ENCODE data around the gene LARP6. TPM values are rescaled to one million over a fixed set of nuclear protein-coding genes. Genes with fewer than 3 reads are reported as not detected.

The LARP6 gene
- total RNA-seq, 1 experiment from 2014 or later, result 31.2 TPM

GRCh38 chr15:70870051-70870450 is 16.1 kb upstream of the LARP6 start:
- TF ChIP-seq EZH2 (IDR thresholded peaks at IDR 0.05; ENCODE audit: low read depth), result no peak
- TF ChIP-seq, protein P1, sequence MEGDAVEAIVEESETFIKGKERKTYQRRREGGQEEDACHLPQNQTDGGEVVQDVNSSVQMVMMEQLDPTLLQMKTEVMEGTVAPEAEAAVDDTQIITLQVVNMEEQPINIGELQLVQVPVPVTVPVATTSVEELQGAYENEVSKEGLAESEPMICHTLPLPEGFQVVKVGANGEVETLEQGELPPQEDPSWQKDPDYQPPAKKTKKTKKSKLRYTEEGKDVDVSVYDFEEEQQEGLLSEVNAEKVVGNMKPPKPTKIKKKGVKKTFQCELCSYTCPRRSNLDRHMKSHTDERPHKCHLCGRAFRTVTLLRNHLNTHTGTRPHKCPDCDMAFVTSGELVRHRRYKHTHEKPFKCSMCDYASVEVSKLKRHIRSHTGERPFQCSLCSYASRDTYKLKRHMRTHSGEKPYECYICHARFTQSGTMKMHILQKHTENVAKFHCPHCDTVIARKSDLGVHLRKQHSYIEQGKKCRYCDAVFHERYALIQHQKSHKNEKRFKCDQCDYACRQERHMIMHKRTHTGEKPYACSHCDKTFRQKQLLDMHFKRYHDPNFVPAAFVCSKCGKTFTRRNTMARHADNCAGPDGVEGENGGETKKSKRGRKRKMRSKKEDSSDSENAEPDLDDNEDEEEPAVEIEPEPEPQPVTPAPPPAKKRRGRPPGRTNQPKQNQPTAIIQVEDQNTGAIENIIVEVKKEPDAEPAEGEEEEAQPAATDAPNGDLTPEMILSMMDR (conservative IDR thresholded peaks at IDR 0.05), result no peak
- intact Hi-C loops (cut with micrococcal nuclease; ENCODE audit: unreplicated experiment), result loop anchor here (10.0 kb wide), 1 partner anchor 45 kb away; no protein-coding TSS in a partner anchor
- no TSS peak for BruUV-seq (replicated peaks)
- Histone ChIP-seq H3K9me2 (ENCODE audit: insufficient read depth) (no peaks in the 10 kb centered on the region), H3K36me3 (ENCODE audit: low read depth) (no peaks in the 10 kb centered on the region), H3K4me2 (no peak overlapping the region), H4K20me1 (ENCODE audit: insufficient read depth) (no peaks in the 10 kb centered on the region), H3K79me2 (ENCODE audit: low read depth) (no peaks in the 10 kb centered on the region), H3K27ac (no peak overlapping the region), H3K4me1 (replicated peaks; ENCODE audit: insufficient read depth) (no peaks in the 10 kb centered on the region), H3K9me3 (ENCODE audit: insufficient read depth, low read depth) (no peaks in the 10 kb centered on the region), H3F3A (ENCODE audit: insufficient read depth, low read depth) (no peaks in the 10 kb centered on the region), H3K4me3 (no peak overlapping the region), H2AFZ (no peak overlapping the region), H3K27me3 (ENCODE audit: insufficient read depth, low read depth) (no peaks in the 10 kb centered on the region)
- CTCF ChIA-PET, result interaction anchor here (1.0 kb wide), 1 partner anchor 36 kb away, joined by 3 read pairs; no protein-coding TSS in a partner anchor
- no peak for DNase-seq
- POLR2A ChIA-PET (ENCODE audit: unreplicated experiment), result interaction anchor here (0.6 kb wide), 1 partner anchor 52 kb away, joined by 7 read pairs; no protein-coding TSS in a partner anchor

DNA sequence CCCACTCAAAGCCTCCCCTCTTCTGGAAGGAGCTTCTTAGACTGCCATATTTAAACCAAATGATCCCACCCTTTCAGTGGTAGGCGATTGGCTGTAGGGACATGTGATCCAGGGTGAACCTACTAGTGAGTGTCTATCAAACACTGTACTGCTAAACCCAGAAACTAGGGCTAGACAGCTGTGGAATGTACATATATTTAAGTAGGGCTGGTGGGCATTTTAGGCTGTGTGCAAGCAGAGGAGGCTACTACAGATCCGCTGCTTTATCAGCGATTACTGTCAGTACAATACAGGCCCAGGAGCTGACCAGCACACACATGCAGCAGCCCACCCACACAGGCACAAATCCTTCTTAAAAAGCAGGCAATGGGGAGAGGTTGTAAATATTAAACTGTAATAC is 15.4 kb upstream of the LARP6 start:
- no peaks in the 10 kb centered on the region; the same call in 1 of the 2 replicates for H3K4me1 ChIP-seq (replicated peaks; ENCODE audit: insufficient read depth)
- no peaks in the 10 kb centered on the region for H3K27me3 ChIP-seq (ENCODE audit: insufficient read depth, low read depth)
- H3K9me2 ChIP-seq (ENCODE audit: insufficient read depth), result no peaks in the 10 kb centered on the region
- no peaks in the 10 kb centered on the region for H3K36me3 ChIP-seq (ENCODE audit: low read depth)
- no peak for DNase-seq
- no peaks in the 10 kb centered on the region for H4K20me1 ChIP-seq (ENCODE audit: insufficient read depth)
- no peak overlapping the region for H3K4me2 ChIP-seq
- H3K27ac ChIP-seq, result no peak overlapping the region
- H3K79me2 ChIP-seq (ENCODE audit: low read depth), result no peaks in the 10 kb centered on the region
- H3F3A ChIP-seq (ENCODE audit: insufficient read depth, low read depth), result no peaks in the 10 kb centered on the region
- BruUV-seq (replicated peaks), result no TSS peak
- H2AFZ ChIP-seq, result no peak overlapping the region
- no peak overlapping the region for H3K4me3 ChIP-seq
- POLR2A ChIA-PET (ENCODE audit: unreplicated experiment), result no interaction called here
- H3K9me3 ChIP-seq (ENCODE audit: insufficient read depth, low read depth), result no peaks in the 10 kb centered on the region
- TF ChIP-seq, protein P1 (conservative IDR thresholded peaks at IDR 0.05), result no peak
- TF ChIP-seq EZH2 (IDR thresholded peaks at IDR 0.05; ENCODE audit: low read depth), result no peak
- intact Hi-C loops (cut with micrococcal nuclease; ENCODE audit: unreplicated experiment), result no loop called here
- CTCF ChIA-PET, result interaction anchor here (0.6 kb wide), 1 partner anchor 61 kb away, joined by 5 read pairs; no protein-coding TSS in a partner anchor

DNA sequence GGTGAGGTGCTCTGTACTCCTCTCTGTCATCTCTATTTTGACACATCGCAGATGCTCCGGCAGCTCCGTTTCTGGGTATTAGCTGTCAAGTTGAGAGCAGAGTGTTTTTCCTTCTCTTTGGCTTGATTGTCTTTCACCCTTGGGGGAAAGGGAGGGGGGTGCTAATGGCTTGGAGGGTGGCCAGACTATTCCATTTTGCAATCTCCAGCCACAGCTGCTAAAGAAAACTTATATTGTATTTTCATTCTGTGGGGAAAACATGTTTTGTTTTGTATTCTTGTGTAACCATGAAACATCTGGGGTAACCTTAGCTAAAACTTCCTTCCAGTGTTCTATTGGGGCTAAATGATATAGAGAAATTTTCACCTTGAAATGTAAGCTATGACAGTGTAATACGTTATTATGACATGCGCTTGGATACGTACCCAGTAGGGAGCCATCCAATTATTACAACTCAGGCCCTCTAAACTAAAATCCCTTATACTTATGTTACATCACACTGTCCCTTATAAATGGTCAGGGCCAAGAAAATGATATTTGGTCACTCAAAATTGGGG is 14.0 kb upstream of the LARP6 start:
- H3K36me3 ChIP-seq (ENCODE audit: low read depth), result no peaks in the 10 kb centered on the region
- no peaks in the 10 kb centered on the region for H3K9me3 ChIP-seq (ENCODE audit: insufficient read depth, low read depth)
- intact Hi-C loops (cut with micrococcal nuclease; ENCODE audit: unreplicated experiment), result no loop called here
- H3K79me2 ChIP-seq (ENCODE audit: low read depth), result no peaks in the 10 kb centered on the region
- no peaks in the 10 kb centered on the region for H3K9me2 ChIP-seq (ENCODE audit: insufficient read depth)
- DNase-seq, result no peak
- no peak for TF ChIP-seq EZH2 (IDR thresholded peaks at IDR 0.05; ENCODE audit: low read depth)
- TF ChIP-seq, protein P1 (conservative IDR thresholded peaks at IDR 0.05), result no peak
- no peaks in the 10 kb centered on the region for H3K27me3 ChIP-seq (ENCODE audit: insufficient read depth, low read depth)
- POLR2A ChIA-PET (ENCODE audit: unreplicated experiment), result no interaction called here
- H3K4me1 ChIP-seq (replicated peaks; ENCODE audit: insufficient read depth), result peaks cover 11% of the 10 kb centered on the region
- BruUV-seq (replicated peaks), result no TSS peak
- H2AFZ ChIP-seq, result no peak overlapping the region
- CTCF ChIA-PET, result no interaction called here
- H3K4me3 ChIP-seq, result no peak overlapping the region
- no peaks in the 10 kb centered on the region for H4K20me1 ChIP-seq (ENCODE audit: insufficient read depth)
- H3K27ac ChIP-seq, result no peak overlapping the region
- peaks cover 13% of the 10 kb centered on the region; the same call in 1 of the 2 replicates for H3F3A ChIP-seq (ENCODE audit: insufficient read depth, low read depth)
- no peak overlapping the region for H3K4me2 ChIP-seq

Measured in PC-9 (cell line).